K562 (cell line): Measurements from ENCODE around the gene CD300C. TPM values are rescaled to one million over a fixed set of nuclear protein-coding genes. Genes with fewer than 3 reads are reported as not detected.

ENCODE experiments used
- CREM ChIP-seq: IDR thresholded peaks from 2 replicates; pipeline ENCODE4 v1.6.1; 2014; ENCODE audit warnings: antibody characterized with exemption, low read depth
- CXXC5 ChIP-seq: fragments of 250-450 bp; sonication (Bioruptor Pico); IDR thresholded peaks from 2 replicates; pipeline ENCODE4 v1.8.0; 2022; ENCODE audit warnings: inconsistent platforms, mild to moderate bottlenecking, moderate library complexity
- MBD2 ChIP-seq: sonication (generic); IDR thresholded peaks from 2 replicates; pipeline ENCODE4 v1.6.1; 2016; ENCODE audit warnings: low read depth, borderline replicate concordance
- SIN3A ChIP-seq, 2 experiments: fragments of 150-350 bp in 1 of 2; IDR thresholded peaks; 2 replicates each; pipeline ENCODE4 v1.6.1; 2011 to 2016; ENCODE audit warnings: borderline replicate concordance in 2 of 2, low read depth in 2 of 2, low read length in 2 of 2, mild to moderate bottlenecking in 2 of 2, moderate library complexity in 2 of 2; ENCODE audit not compliant: control insufficient read depth in 1 of 2
- TOE1 ChIP-seq, 2 experiments: fragments of 450-650 bp in 1 of 2; sonication (generic) in 1 of 2; formaldehyde crosslinking in 1 of 2; IDR thresholded peaks; 2 replicates each; pipeline versions ENCODE4 v1.7.1 to v1.8.0; 2016 to 2022; ENCODE audit warnings: borderline replicate concordance in 2 of 2, mild to moderate bottlenecking in 2 of 2, antibody characterized with exemption in 1 of 2, inconsistent platforms in 1 of 2, low read depth in 1 of 2, missing genetic modification reagents in 1 of 2, moderate library complexity in 1 of 2
- ZFP1 ChIP-seq: fragments of 450-650 bp; formaldehyde crosslinking; IDR thresholded peaks from 2 replicates; pipeline ENCODE4 v1.4.0; 2020; ENCODE audit warnings: mild to moderate bottlenecking, mixed read lengths
- polyA plus RNA-seq, 8 experiments: library from polyadenylated mRNA; depleted of rRNA in 4 of 8; stranded (reverse) in 5 of 8; unstranded in 3 of 8; fragments of >200 nt; fragmentation: Nextera tagmentation in 2 of 8; fragmentation: Illumina TruSeq in 1 of 8; extraction: Ambion mirVana in 2 of 8; extraction: Trizol in 1 of 8; gene quantifications; 2 replicates each; pipeline versions ENCODE4 v1.2.1 to v1.2.3, GENCODE V29; 2011 to 2014; ENCODE audit warnings: inconsistent platforms in 1 of 8, missing spikeins in 1 of 8
- total RNA-seq, 7 experiments: library from RNA; depleted of rRNA in 6 of 7; stranded (reverse); fragments of >200 nt in 6 of 7; fragmentation: Illumina TruSeq in 2 of 7; extraction: Trizol in 2 of 7; gene quantifications; 2 replicates each; pipeline versions ENCODE4 v1.2.1 to v1.2.3, GENCODE V29; 2011 to 2021; ENCODE audit warnings: low replicate concordance in 1 of 7
- TF ChIP-seq, protein P1 (sequence below): sonication (generic); formaldehyde crosslinking; IDR thresholded peaks from 2 replicates; pipeline ENCODE4 v1.9.0; 2022; ENCODE audit warnings: mild to moderate bottlenecking, missing genetic modification reagents
- TF ChIP-seq, protein P2 (sequence below): fragments of 450-650 bp; IDR thresholded peaks from 2 replicates; pipeline ENCODE4 v1.6.1; 2018; ENCODE audit not compliant: partially characterized antibody
- TF ChIP-seq, protein P3 (sequence below), 2 experiments: IDR thresholded peaks in 1 of 2; conservative IDR thresholded peaks in 1 of 2; 2 replicates each; pipeline ENCODE4 v1.6.1; 2016; ENCODE audit warnings: low read depth in 2 of 2, mild to moderate bottlenecking in 1 of 2, missing compliant biosample characterization in 1 of 2, missing genetic modification characterization in 1 of 2, moderate library complexity in 1 of 2
- TF ChIP-seq, protein P4 (sequence below): sonication (generic); formaldehyde crosslinking; IDR thresholded peaks from 2 replicates; pipeline ENCODE4 v1.8.0; 2022; ENCODE audit warnings: mild to moderate bottlenecking, missing genetic modification reagents
- TF ChIP-seq, protein P5 (sequence below): fragments of 200-800 bp; sonication (Bioruptor generic); IDR thresholded peaks from 2 replicates; pipeline ENCODE4 v1.6.1; 2017; ENCODE audit warnings: missing genetic modification characterization, missing compliant biosample characterization

The CD300C gene
- total and polyA plus RNA-seq, 9 of the 15 experiments (the other 6 are each of a cell fraction or from before 2014, with no cell fraction given), result 0.04 to 0.16 (median 0.07) TPM; not detected in 6

DNA sequence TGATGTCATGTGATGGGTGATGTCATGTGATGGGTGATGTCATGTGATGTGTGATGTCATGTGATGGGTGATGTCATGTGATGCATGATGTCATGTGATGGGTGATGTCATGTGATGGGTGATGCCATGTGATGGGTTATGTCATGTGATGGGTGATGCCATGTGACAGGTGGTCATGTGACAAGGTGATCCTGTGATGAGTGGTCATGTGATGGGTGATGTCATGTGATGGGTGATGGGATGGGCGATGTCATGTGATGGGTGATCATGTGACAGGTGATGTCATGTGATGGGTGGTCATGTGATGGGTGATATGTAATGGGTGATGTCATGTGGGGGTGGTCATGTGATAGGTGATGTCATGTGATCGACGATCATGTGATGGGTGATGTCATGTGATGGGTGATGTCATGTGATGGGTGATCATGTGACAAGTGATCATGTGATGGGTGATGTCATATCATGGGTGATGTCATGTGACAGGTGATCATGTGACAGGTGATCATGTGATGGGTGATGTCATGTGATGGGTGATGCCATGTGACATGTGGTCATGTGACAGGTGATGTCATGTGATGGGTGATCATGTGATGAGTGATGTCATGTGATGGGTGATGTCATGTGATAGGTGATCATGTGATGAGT, 31.8 kb downstream of the CD300C start (continued):
- 0 out of 2 replicates have a peak, but pooled peaks have one; percentile 20 for TF ChIP-seq MBD2
- peak; percentile 95 for TF ChIP-seq CREM
- TF ChIP-seq ZFP1 (CRISPR knock-in tag), result no peak
- TF ChIP-seq SIN3A (IDR thresholded peaks at IDR 0.05; ENCODE audit: borderline replicate concordance in 2 of 2, control insufficient read depth in 1 of 2, low read depth in 2 of 2, low read length in 2 of 2), result 0 out of 4 replicates have a peak, but pooled peaks of 1 of the 2 experiments have one; percentile 39
- TF ChIP-seq, protein P1, sequence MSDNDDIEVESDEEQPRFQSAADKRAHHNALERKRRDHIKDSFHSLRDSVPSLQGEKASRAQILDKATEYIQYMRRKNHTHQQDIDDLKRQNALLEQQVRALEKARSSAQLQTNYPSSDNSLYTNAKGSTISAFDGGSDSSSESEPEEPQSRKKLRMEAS (CRISPR knock-in tag), result peak; percentile 86
- TF ChIP-seq CXXC5 (CRISPR knock-in tag), result no peak
- TF ChIP-seq, protein P2, sequence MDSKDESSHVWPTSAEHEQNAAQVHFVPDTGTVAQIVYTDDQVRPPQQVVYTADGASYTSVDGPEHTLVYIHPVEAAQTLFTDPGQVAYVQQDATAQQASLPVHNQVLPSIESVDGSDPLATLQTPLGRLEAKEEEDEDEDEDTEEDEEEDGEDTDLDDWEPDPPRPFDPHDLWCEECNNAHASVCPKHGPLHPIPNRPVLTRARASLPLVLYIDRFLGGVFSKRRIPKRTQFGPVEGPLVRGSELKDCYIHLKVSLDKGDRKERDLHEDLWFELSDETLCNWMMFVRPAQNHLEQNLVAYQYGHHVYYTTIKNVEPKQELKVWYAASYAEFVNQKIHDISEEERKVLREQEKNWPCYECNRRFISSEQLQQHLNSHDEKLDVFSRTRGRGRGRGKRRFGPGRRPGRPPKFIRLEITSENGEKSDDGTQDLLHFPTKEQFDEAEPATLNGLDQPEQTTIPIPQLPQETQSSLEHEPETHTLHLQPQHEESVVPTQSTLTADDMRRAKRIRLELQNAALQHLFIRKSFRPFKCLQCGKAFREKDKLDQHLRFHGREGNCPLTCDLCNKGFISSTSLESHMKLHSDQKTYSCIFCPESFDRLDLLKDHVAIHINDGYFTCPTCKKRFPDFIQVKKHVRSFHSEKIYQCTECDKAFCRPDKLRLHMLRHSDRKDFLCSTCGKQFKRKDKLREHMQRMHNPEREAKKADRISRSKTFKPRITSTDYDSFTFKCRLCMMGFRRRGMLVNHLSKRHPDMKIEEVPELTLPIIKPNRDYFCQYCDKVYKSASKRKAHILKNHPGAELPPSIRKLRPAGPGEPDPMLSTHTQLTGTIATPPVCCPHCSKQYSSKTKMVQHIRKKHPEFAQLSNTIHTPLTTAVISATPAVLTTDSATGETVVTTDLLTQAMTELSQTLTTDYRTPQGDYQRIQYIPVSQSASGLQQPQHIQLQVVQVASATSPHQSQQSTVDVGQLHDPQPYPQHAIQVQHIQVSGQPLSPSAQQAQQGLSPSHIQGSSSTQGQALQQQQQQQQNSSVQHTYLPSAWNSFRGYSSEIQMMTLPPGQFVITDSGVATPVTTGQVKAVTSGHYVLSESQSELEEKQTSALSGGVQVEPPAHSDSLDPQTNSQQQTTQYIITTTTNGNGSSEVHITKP, result no peak
- TF ChIP-seq, protein P3, sequence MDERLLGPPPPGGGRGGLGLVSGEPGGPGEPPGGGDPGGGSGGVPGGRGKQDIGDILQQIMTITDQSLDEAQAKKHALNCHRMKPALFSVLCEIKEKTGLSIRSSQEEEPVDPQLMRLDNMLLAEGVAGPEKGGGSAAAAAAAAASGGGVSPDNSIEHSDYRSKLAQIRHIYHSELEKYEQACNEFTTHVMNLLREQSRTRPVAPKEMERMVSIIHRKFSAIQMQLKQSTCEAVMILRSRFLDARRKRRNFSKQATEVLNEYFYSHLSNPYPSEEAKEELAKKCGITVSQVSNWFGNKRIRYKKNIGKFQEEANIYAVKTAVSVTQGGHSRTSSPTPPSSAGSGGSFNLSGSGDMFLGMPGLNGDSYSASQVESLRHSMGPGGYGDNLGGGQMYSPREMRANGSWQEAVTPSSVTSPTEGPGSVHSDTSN (CRISPR knock-in tag; IDR thresholded peaks at IDR 0.05; ENCODE audit: low read depth), result no peak
- TF ChIP-seq, protein P3 (tag; conservative IDR thresholded peaks at IDR 0.05; ENCODE audit: low read depth), result peak; percentile 34; the same call in 1 of the 2 replicates
- TF ChIP-seq, protein P4, sequence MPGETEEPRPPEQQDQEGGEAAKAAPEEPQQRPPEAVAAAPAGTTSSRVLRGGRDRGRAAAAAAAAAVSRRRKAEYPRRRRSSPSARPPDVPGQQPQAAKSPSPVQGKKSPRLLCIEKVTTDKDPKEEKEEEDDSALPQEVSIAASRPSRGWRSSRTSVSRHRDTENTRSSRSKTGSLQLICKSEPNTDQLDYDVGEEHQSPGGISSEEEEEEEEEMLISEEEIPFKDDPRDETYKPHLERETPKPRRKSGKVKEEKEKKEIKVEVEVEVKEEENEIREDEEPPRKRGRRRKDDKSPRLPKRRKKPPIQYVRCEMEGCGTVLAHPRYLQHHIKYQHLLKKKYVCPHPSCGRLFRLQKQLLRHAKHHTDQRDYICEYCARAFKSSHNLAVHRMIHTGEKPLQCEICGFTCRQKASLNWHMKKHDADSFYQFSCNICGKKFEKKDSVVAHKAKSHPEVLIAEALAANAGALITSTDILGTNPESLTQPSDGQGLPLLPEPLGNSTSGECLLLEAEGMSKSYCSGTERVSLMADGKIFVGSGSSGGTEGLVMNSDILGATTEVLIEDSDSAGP (CRISPR knock-in tag), result peak; percentile 3; the same call in 1 of the 2 replicates
- no peak; the same call in none of the 2 replicates for TF ChIP-seq TOE1 (IDR thresholded peaks at IDR 0.05; ENCODE audit: borderline replicate concordance)
- TF ChIP-seq TOE1 (CRISPR knock-in tag; IDR thresholded peaks at IDR 0.05; ENCODE audit: borderline replicate concordance, low read depth), result no peak
- TF ChIP-seq, protein P5, sequence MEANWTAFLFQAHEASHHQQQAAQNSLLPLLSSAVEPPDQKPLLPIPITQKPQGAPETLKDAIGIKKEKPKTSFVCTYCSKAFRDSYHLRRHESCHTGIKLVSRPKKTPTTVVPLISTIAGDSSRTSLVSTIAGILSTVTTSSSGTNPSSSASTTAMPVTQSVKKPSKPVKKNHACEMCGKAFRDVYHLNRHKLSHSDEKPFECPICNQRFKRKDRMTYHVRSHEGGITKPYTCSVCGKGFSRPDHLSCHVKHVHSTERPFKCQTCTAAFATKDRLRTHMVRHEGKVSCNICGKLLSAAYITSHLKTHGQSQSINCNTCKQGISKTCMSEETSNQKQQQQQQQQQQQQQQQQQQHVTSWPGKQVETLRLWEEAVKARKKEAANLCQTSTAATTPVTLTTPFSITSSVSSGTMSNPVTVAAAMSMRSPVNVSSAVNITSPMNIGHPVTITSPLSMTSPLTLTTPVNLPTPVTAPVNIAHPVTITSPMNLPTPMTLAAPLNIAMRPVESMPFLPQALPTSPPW (CRISPR knock-in tag), result peak; percentile 40; the same call in 1 of the 2 replicates
